Activated T-cell treated with anti-CD3 and anti-CD28 coated beads, Interleukin-2, amount 50 U/mL, for 1 hour (primary cell): ENCODE data around the gene ORAI2.
"Not testable (repeated sequence)": the region's sequence is repeated elsewhere in the genome, so short reads cannot be mapped to it uniquely, and the experiment has no call there.

Experiments
- DNase-seq: peaks from one replicate; pipeline ENCODE4 v3.0.0-alpha.2; 2020

ORAI2 gene

GRCh38 chr7:102469972-102470825 lies 36.8 kb downstream of the ORAI2 start:
- DNase-seq, result no peak

GRCh38 chr7:102471791-102472125 lies 38.4 kb downstream of the ORAI2 start:
- DNase-seq, result no peak

DNA sequence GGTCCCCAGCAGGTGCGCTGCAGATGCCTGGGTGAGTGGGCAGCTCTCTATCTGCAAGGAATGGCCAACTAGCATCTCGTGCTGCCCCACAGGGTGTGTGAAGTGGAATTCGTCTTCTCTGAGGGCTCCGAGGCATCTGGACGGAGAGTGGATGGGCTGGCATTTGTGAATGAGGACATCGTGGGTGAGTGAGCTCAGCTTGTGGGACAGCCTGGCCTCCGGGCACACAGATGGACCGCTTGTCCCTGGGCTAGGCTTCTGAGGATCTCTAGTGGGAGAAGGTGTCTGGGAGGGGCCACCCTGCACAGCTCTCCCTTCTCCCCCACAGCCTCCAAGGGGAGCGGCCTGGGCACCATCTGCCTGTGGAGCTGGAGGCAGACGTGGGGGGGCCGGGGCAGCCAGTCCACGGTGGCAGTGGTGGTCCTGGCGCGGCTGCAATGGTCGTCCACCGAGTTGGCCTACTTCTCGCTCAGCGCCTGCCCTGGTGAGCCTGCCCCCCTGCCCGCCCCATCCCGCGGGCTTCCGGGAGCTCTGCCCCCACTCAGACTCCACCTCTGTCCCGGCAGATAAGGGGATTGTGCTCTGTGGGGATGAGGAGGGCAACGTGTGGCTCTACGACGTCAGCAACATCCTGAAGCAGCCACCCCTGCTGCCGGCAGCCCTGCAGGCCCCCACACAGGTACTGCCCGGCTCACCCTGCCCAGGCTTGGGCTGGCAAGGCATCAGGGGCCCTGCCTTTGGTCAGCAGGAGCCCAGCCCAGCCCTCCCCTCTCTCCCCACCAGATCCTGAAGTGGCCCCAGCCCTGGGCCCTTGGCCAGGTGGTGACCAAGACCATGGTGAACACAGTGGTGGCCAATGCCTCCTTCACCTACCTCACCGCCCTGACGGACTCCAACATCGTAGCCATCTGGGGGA lies 39.0 kb downstream of the ORAI2 start:
- DNase-seq, result no peak

GRCh38 chr7:102473271-102473991 lies 40.1 kb downstream of the ORAI2 start:
- no peak for DNase-seq

GRCh38 chr7:102474116-102474515 lies 40.7 kb downstream of the ORAI2 start:
- DNase-seq, result not testable (repeated sequence)

- DNase-seq, result not testable (repeated sequence)
Observed at GRCh38 chr7:102474736-102475435, 41.5 kb downstream of the ORAI2 start.

DNA sequence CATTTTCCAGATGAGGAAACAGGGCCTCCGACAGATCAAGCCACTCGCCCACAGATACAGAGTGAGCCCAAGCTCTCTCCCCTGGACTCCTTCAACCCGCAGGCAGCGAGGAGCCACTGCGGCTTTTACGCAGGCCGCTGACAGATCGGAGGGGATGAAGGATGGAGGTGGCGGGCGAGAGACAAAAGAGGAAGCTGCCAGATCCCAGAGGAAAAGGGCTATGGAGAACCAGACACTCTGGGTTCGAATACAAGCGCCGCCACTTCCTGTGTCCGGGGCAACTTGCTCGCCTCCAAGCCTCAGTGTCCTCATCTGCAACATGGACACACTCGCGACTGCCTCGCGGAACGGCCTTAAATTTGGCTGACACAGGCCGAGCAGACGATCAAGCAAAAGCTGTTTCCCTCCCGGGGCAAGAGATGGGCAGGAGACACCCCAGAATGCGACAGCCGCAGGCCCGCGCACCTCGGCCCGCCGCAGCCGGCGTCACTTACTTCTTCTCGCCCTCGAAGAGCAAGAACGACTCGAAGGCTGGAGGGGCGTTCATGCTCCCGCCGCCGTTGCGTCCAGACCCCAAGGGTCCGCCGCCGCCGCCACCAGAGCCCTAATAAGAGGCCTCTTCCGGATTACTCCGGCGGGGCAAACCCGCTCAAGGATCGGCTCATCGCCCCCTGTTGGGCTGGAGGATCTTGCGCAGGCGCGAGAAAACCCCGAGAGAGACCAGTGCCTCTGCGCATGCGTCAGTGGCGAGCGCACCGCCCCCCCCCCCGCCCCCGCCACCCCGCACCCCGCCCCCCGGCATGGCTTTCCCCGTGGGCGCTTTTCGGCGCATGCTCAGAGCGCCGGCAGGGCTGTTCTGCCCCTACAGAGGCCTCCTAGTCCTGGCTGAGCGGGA lies 45.2 kb downstream of the ORAI2 start, which contains the start of gene POLR2J:
TSS of gene POLR2J (minus strand) at position 609 of the 895 bp plus-strand sequence. CDS start at position 547, 62 bp downstream.
- DNase-seq, result peak; percentile 100

- not testable (repeated sequence) for DNase-seq
Observed at GRCh38 chr7:102479209-102479584, 45.8 kb downstream of the ORAI2 start.

DNA sequence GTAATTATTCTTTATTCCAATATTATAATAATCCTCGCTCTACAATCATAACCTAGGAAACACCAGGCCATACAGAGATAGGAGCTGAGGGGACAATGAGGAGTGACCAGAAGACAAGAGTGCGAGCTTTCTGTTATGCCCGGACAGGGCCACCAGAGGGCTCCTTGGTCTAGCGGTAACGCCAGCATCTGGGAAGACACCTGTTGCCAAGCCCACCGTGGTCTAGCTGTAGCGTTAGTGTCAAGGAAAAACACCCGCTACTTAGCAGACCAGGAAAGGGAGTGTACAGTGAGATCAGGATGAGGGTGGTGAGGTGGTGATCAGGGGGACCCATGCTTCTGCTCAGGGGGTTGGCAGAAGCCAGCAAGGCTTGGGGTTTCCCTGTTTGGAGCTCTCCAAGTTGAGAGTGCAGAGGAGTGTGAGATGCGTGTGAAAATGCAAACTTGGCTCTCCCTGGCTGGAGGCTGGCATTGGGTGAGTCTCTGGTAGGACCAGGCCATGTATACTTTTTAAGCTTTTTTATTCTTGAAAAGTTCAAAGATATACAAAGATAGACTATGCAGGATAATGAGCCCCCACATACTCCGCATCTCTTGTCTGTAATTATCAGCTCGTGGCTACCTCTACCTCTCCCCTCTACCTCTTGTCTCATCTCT lies 46.7 kb downstream of the ORAI2 start:
- peak; percentile 47 for DNase-seq

DNA sequence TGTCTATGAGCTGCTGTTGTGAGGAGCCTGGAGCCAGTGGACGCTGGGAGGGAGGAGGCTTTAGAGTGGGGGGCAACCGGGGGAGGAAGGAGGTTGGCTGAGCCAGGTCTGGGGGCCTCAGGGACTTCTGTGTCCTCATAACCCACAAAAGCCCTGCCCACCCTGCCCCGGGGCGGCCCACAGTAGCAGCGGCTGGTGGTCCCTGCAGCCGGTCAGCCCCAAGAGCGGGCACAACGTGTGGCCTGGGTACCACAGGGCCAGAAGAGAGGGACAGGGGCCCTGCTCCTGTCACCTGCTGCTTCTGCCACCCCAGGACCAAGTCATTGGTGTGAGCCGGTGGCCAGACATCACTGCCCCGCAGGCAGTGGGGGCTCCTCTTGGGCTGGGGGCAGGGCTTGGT lies 48.6 kb downstream of the ORAI2 start:
- DNase-seq, result not testable (repeated sequence)

GRCh38 chr7:102484317-102484716 lies 50.9 kb downstream of the ORAI2 start:
- not testable (repeated sequence) for DNase-seq

DNA sequence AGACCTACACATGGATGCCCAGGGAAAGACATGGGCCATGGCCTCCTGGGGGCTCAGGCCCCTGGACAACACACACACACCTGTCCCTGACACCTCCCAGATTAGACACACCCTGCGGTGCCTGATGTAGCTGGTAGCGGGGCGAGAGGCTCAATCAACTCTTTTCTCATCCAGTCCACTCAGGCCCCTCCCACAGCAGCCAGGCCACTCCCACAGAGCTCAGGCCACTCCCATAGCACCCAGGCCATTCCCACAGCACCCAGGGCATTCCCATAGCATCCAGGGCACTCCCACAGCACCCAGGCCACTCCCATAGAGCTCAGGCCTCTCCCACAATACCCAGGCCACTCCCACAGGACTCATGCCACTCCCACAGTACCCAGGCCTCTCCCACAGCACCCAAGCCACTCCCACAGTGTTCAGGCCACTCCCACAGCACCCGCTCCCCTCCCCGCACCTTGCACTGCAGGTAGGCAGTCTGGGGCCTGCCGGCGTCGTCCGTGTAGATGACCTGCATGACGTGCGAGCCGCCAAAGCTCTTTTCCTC lies 57.2 kb downstream of the ORAI2 start:
- peak; percentile 54 for DNase-seq

DNA sequence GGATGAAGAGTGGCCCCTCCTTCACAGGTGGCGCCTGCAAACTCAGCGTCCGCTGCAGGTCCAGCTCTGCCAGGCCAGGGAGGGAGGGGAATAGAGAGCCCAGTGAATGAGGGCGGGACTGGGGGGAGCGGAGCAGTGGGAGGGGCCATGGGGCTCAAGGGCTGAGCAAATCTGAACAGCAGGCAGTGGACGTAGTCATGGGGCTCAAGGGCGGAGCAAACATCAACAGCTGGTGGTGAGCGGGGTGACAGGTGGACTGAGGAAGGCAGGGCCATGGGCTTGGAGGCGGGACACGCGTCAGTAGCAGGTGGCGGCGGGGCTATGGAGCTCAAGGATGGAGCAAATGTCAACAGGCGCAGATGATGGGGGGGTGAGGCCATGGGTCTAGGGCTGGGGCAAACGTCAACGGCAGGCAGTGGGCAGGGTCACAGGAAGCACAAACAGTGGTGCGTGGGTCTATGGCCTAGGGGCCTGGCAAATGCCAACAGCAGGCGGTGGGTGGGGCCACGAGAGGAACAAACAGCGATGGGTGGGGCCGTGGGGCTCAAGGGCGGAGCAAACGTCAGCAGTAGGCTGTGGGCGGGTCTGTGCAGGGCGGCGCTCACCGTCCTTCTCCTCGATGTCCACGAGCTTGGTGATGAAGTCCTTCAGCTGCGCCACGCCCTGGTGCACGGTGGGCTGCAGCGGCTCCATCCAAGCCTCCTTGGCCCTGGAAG lies 60.0 kb downstream of the ORAI2 start:
- DNase-seq, result peak; percentile 33

GRCh38 chr7:102494026-102494425 lies 60.7 kb downstream of the ORAI2 start:
- DNase-seq, result peak; percentile 28

DNA sequence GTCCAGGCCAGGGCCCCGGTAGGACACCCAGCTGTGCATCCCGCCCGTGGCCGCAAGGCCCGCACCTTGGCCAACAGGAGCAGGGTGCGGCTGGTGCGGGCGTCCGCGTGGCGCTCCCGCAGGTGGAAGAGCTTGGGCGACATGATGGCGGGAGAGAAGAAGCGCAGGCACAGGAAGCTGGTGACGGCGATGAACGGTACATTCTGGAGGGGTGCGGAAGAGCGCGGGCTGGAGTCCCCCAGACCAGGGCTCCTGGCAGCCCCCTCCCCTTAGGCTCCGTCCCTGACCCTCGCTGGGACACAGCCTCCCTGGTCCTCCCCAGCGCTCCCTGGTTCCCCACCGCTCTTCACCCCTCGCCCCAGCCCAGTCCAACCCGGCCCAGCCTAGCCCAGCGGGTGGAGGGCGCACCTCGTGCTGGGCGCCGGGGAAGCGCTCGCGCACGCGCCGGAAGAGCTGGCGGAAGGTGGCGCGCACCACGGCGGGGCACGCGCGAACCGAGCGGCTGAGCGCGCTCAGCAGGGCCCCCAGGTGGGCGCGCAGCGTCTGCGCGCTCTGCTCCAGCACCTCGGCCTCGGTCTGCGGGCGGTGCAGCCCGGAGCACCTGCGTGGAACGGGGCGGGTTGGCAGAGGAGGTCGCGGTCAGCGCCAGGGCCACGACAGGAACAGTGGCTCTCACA lies 61.2 kb downstream of the ORAI2 start:
- DNase-seq, result not testable (repeated sequence)

DNA sequence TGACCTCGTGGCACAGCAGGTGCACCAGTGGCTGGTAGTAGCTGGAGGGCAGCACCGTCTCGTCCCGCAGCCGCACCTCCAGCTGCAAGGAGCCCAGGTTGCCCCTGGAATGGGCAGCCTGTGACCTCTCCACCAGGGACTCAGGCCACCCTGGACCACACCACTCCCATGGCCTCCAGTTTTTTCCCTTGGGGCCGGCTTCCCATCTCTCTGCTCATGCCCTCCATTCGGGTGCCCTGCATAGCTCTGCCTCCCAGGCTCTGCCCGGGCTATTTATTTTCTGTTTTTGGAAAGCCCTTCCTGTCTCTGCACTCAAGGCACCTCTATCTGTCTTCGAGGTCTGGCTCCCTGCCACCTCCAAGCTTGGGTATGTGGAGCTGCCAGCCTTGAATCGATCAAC lies 63.5 kb downstream of the ORAI2 start:
- not testable (repeated sequence) for DNase-seq

- not testable (repeated sequence) for DNase-seq
Observed at GRCh38 chr7:102497308-102497707, 63.9 kb downstream of the ORAI2 start.

- DNase-seq, result not testable (repeated sequence)
Observed at GRCh38 chr7:102498321-102498720, 64.9 kb downstream of the ORAI2 start.

- DNase-seq, result not testable (repeated sequence)
Observed at GRCh38 chr7:102503141-102503540, 69.8 kb downstream of the ORAI2 start.
